Epithelial cell of proximal tubule (primary cell): Measurements from ENCODE around the gene TTLL12. TPM values are rescaled to one million over a fixed set of nuclear protein-coding genes. Genes with fewer than 3 reads are reported as not detected.

ENCODE experiments used
- DNase-seq: peaks from one replicate; pipeline ENCODE4 v3.0.0-alpha.2; 2011; ENCODE audit warnings: low read depth
- H3K4me3 ChIP-seq: 2 replicates; pipeline ENCODE4 v1.5.1; 2011; ENCODE audit warnings: low read depth, mild to moderate bottlenecking, low read length
- total RNA-seq: library from RNA; depleted of rRNA; stranded (reverse); fragments of >200 nt; gene quantifications from 2 replicates; pipeline ENCODE4 v1.2.3, GENCODE V29; 2015
- TF ChIP-seq, protein P1 (sequence below): conservative IDR thresholded peaks from 2 replicates; pipeline ENCODE4 v1.5.1; 2012; ENCODE audit warnings: low read depth, mild to moderate bottlenecking, low read length

TTLL12 gene
- total RNA-seq, 1 donor from 2014 or later = 91.8 TPM

DNA sequence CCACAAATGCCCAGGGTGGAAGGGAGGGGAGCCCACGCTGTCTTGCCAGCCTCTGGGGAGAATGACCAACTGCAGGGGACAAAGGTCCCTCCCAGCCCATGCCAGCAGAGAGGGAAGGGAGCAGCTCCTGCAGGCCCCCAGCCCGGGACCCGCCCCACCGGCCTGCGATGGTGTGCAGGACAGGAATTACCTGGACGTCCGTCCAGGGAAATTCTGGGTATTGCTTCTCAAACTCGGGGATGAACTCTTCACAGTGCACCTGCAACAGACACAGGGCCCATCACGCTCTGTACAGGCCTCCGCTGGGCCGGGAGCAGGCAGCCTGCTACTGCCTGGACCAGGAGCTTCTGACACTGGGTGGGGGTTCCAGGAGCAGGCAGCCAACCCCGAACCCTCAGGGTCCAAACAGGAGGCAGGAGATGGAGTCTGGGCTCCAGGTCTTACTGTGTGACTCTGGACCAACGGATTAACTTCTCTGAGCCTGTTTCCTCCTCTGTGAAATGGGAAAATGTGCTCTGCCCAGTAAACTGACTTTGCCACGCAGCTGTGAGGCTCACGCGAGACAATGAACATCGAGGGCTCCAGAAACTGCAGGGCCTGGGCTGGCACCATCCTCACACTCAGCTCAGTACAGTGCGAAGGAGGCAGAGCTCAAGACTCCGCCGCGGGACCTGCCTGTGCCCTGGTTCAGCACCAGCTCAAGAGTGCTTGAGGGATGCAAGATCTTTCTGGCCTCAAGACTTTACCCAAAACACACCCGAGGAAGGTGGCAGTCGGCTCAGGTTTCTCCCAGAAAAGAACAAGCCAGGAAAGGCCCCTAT lies 17.4 kb downstream of the TTLL12 start:
- TF ChIP-seq, protein P1, sequence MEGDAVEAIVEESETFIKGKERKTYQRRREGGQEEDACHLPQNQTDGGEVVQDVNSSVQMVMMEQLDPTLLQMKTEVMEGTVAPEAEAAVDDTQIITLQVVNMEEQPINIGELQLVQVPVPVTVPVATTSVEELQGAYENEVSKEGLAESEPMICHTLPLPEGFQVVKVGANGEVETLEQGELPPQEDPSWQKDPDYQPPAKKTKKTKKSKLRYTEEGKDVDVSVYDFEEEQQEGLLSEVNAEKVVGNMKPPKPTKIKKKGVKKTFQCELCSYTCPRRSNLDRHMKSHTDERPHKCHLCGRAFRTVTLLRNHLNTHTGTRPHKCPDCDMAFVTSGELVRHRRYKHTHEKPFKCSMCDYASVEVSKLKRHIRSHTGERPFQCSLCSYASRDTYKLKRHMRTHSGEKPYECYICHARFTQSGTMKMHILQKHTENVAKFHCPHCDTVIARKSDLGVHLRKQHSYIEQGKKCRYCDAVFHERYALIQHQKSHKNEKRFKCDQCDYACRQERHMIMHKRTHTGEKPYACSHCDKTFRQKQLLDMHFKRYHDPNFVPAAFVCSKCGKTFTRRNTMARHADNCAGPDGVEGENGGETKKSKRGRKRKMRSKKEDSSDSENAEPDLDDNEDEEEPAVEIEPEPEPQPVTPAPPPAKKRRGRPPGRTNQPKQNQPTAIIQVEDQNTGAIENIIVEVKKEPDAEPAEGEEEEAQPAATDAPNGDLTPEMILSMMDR = no peak
- H3K4me3 ChIP-seq = no peak overlapping the region
- DNase-seq = no peak

DNA sequence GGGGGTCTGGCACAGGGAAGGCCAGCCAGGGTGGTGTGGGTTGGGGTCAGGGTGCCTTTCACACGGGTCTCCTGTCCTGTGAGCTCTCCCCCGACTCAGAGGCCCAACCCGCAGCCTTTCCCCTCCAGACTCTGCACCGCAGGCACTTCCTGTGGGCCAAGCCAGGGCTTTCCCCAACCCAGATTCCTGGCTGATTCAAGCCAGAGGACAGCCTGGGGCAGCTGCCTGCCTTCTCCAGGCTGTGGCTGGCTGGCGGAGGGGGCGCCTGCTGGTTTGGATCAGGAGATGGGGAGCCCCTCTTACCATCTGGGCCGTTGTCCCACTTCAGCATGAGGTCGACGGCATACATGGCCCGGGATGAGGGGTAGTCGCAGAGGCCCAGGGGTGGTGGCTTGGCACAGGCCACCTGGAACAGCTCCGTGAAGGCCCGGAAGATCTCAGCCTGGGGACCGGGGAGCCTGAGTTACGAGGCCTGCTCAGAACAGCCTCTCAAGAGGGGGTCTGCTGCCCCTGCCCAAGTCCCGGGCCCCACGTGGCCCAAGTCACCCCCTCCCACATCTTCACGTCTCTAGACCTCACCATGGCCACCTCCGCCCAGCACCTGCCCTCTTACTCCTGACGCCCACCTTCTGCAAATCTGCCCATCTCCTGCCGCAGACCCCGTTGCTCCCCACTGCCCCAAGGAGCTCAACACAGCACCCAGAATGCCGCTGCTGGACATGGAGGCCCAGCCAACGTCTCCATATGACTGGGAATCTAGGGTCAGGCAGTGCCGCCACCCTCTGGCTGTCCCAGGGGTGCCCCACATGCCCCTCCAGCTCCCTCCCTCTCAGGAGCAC lies 18.2 kb downstream of the TTLL12 start:
- TF ChIP-seq, protein P1 = no peak
- no peak overlapping the region for H3K4me3 ChIP-seq
- DNase-seq = no peak

DNA sequence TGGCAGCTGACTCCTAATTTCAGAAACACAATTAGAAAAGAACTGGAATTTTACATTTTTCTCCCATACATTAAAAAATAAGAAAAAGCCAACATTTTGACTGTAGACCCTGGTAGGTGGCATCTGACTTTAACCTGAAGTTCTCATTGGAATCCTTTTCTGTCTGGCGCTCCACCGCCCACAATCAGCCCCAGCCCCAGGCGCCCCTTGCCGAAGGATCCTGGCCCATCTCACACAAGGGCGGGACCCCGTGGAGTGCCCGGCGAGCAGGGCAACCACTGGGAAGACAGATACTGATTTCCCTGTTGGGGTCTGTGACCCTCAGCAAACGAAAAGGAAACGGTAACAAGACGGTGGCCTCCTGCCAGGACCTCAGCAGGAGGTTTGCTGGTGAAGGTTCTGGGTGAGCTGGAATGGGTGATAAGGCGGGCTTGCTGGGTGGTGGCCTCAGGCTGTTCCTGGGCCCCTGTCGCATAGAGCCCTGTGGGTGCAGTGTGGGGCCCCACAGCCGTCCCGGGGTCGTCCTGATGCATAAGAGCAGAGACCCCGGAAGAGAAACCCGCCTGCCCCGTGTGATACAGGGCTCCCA lies 19.8 kb downstream of the TTLL12 start:
- H3K4me3 ChIP-seq = no peak overlapping the region
- TF ChIP-seq, protein P1 = no peak
- no peak for DNase-seq

DNA sequence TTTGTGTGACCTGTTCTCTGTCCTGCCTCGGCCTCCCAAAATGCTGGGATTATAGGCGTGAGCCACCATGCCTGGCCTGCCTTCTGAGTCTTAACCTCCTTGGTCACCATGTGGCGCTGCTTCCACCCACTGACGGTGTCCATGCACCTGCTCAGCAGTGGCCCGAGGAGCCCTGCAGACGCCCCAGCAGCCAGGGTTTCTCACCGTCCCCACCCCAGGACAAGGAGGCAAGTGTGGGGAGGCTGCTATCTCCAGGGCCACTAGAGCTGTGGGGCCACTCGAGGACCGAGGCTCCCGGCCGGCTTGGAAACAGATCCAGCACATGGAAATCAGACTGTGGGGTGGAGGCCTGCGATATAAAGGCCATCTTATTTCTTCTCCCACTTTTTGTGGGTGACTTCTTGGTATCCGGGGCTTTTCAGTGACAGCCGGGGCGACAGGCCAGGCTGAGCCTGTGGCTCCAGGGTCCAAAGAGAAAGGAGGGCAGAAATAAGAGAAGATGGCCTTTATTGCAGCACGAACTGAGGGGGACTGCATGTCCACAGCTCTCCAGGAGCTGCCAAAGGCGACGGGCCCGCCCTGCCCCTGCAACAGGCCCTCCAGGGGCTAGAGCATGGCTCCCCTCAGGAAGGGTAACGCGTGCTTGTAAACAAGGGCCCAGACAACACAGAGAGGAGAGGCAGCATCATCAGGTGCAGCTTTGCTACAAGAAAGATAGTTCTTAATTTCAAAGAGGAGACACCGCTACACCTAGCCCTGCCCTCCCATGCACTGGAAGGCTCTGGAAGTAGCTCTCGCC lies 20.6 kb downstream of the TTLL12 start:
- H3K4me3 ChIP-seq = no peak overlapping the region
- DNase-seq = no peak
- TF ChIP-seq, protein P1 = no peak

DNA sequence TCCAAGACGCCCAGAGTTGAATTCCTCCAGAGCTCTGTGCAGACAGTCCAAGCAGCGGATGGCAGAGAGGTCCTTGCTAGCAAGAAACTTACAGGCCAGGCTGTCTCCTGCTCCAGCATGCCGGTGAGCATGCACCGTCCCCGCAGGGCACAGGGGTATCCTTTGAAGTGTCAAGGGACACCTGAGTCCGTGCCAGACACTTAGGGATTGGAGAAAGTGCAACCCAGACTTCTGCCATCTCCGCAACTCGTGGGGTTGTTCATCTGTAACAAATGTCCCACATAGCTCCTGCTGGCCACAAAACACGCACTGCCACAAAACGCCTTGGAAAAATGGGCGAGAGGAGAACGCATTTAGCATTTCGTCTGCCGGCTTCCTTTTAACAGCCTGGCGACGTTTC lies 22.3 kb downstream of the TTLL12 start:
- TF ChIP-seq, protein P1 = no peak
- DNase-seq = no peak

DNA sequence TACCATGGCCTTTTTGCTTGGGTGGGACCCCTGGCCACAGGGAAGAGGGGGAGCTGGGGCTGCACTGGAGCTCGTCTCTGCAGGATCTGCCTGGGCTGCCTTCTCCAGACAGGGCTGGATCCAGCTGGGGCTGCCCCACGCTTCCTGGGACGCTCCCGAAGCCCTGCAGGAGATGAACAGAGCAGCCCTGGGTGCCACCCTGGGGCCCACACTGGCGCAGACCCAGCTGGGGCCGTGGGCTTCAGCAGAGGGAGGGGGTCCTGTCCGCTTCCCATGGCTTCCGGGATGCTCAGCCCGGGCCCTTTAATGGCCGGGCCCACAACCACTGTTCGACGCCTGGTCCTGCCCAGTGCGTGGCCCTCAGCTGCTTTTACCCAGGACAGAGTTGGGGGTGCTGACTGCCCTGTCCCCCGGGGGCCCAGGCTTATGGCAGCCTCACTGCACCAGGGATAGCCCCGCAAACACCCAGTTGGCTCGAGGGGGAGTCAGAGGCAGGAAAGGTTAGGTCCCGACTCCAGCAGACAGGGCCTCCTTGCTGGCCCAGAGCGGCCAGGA lies 23.6 kb downstream of the TTLL12 start:
- TF ChIP-seq, protein P1 = no peak
- no peak overlapping the region for H3K4me3 ChIP-seq
- DNase-seq = no peak

More for the DNA sequence above, 22.3 kb downstream of the TTLL12 start:
- H3K4me3 ChIP-seq = no peak overlapping the region
